Body of pancreas (tissue), 4 donors: Measurements from ENCODE around the gene LTBP2.

ENCODE experiments used
- CTCF ChIP-seq, 7 experiments: fragments of 450-650 bp in 4 of 7; fragments of 200-600 bp in 3 of 7; sonication (generic) in 3 of 7; IDR thresholded peaks; one replicate each; pipeline ENCODE4 v1.5.1; 2016 to 2019; ENCODE audit warnings: antibody characterized with exemption in 7 of 7
- POLR2A ChIP-seq, 3 donors: fragments of 450-650 bp; IDR thresholded peaks; one replicate each; pipeline ENCODE4 v1.6.1; 2016; ENCODE audit warnings: antibody characterized with exemption in 3 of 3, mild to moderate bottlenecking in 2 of 3

GRCh38 chr14:74480046-74480445, 132.0 kb downstream of the LTBP2 start:
- TF ChIP-seq CTCF (IDR thresholded peaks at IDR 0.05): no peak
- TF ChIP-seq POLR2A (IDR thresholded peaks at IDR 0.05): no peak
